DND-41 (cell line): ENCODE results near the gene SPEG.

ENCODE experiments used
- ATAC-seq: fragments of 200-7000 bp; cut with Tn5 transposase; 3 replicates; pipeline ENCODE4 v1.9.1; 2021; ENCODE audit warnings: low read depth; ENCODE audit not compliant: insufficient read depth
- DNase-seq: peaks from one replicate; pipeline ENCODE4 v3.0.0-alpha.2; 2020
- H2AFZ ChIP-seq: 2 replicates; pipeline ENCODE4 v1.6.0; 2012; ENCODE audit warnings: low read depth, low read length
- H3K27ac ChIP-seq: 2 replicates; pipeline ENCODE4 v1.5.1; 2012; ENCODE audit warnings: low read length, inconsistent platforms
- H3K27me3 ChIP-seq: fragments of 200-600 bp; sonication (generic); 2 replicates; pipeline ENCODE4 v1.6.0; 2012; ENCODE audit warnings: low read length, mild to moderate bottlenecking, inconsistent platforms; ENCODE audit not compliant: insufficient read depth, poor library complexity
- H3K36me3 ChIP-seq: 2 replicates; pipeline ENCODE4 v1.5.1; 2012; ENCODE audit warnings: low read length, inconsistent platforms; ENCODE audit not compliant: insufficient read depth
- H3K4me1 ChIP-seq: 2 replicates; pipeline ENCODE4 v1.5.1; 2012; ENCODE audit warnings: mild to moderate bottlenecking, low read length; ENCODE audit not compliant: insufficient read depth
- H3K4me2 ChIP-seq: 2 replicates; pipeline ENCODE4 v1.6.0; 2012; ENCODE audit warnings: mild to moderate bottlenecking, moderate library complexity, low read length, inconsistent platforms; ENCODE audit not compliant: insufficient read depth
- H3K4me3 ChIP-seq, 2 experiments: fragments of 200-600 bp in 1 of 2; shearing (Covaris generic) in 1 of 2; 2 replicates each; pipeline ENCODE4 v1.5.1; 2012 to 2016; ENCODE audit warnings: inconsistent platforms in 2 of 2, low read length in 2 of 2, mild to moderate bottlenecking in 2 of 2, low read depth in 1 of 2, moderate library complexity in 1 of 2
- H3K79me2 ChIP-seq: 2 replicates; pipeline ENCODE4 v1.6.0; 2012; ENCODE audit warnings: low read length, inconsistent platforms; ENCODE audit not compliant: insufficient read depth
- H3K9ac ChIP-seq: 2 replicates; pipeline ENCODE4 v1.6.0; 2012; ENCODE audit warnings: low read depth, mild to moderate bottlenecking, inconsistent platforms, low read length, moderate library complexity
- H3K9me3 ChIP-seq: 2 replicates; pipeline ENCODE4 v1.5.1; 2012; ENCODE audit warnings: low read length, moderate library complexity, mild to moderate bottlenecking, inconsistent platforms; ENCODE audit not compliant: insufficient read depth, severe bottlenecking
- H4K20me1 ChIP-seq: 2 replicates; pipeline ENCODE4 v1.6.0; 2012; ENCODE audit warnings: low read length; ENCODE audit not compliant: insufficient read depth
- EZH2 ChIP-seq: IDR thresholded peaks from 3 replicates; pipeline ENCODE4 v1.6.1; 2012; ENCODE audit warnings: borderline replicate concordance, low read depth, mild to moderate bottlenecking, moderate library complexity, low read length, inconsistent platforms; ENCODE audit not compliant: severe bottlenecking
- TF ChIP-seq, protein P1 (sequence below): IDR thresholded peaks from 2 replicates; pipeline ENCODE4 v1.5.1; 2012; ENCODE audit warnings: borderline replicate concordance, low read length, moderate library complexity, mild to moderate bottlenecking; ENCODE audit not compliant: poor library complexity, severe bottlenecking; ENCODE audit errors: extremely low read depth

Gene SPEG

DNA sequence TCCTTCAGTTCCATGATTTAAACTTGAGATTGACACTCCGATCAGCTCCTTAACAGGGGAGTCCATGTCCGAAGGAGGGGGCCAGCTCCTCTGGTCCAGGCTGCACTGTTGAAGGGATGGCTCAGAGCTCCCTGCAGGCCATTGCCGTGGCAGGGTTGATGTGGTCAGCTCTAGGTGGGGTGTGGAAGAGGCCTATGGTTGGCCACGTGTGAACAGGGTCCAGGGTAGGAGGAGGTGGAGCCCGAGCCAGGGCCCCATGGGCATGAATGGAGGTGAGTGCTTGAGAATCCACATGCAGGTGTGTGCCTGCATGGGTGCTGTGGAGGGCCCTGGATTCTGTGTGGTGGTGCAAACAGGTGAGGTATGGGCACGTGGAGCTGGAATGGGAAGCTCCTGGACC is 1.1 kb downstream of the SPEG start:
- Histone ChIP-seq H3K36me3 (no peaks in the 10 kb centered on the region), H3K4me2 (no peak overlapping the region), H3K27ac (no peak overlapping the region), H3K9ac (no peak overlapping the region), H3K4me1 (no peaks in the 10 kb centered on the region), H2AFZ (no peak overlapping the region), H3K27me3 (peaks cover 3% of the 10 kb centered on the region), H3K79me2 (no peaks in the 10 kb centered on the region), H4K20me1 (no peaks in the 10 kb centered on the region; the same call in 1 of the 2 replicates), H3K4me3 (no peak overlapping the region), H3K9me3 (no peaks in the 10 kb centered on the region)
- no peak for TF ChIP-seq EZH2
- TF ChIP-seq, protein P1, sequence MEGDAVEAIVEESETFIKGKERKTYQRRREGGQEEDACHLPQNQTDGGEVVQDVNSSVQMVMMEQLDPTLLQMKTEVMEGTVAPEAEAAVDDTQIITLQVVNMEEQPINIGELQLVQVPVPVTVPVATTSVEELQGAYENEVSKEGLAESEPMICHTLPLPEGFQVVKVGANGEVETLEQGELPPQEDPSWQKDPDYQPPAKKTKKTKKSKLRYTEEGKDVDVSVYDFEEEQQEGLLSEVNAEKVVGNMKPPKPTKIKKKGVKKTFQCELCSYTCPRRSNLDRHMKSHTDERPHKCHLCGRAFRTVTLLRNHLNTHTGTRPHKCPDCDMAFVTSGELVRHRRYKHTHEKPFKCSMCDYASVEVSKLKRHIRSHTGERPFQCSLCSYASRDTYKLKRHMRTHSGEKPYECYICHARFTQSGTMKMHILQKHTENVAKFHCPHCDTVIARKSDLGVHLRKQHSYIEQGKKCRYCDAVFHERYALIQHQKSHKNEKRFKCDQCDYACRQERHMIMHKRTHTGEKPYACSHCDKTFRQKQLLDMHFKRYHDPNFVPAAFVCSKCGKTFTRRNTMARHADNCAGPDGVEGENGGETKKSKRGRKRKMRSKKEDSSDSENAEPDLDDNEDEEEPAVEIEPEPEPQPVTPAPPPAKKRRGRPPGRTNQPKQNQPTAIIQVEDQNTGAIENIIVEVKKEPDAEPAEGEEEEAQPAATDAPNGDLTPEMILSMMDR, result no peak
- DNase-seq (no peak), ATAC-seq (no peak)

DNA sequence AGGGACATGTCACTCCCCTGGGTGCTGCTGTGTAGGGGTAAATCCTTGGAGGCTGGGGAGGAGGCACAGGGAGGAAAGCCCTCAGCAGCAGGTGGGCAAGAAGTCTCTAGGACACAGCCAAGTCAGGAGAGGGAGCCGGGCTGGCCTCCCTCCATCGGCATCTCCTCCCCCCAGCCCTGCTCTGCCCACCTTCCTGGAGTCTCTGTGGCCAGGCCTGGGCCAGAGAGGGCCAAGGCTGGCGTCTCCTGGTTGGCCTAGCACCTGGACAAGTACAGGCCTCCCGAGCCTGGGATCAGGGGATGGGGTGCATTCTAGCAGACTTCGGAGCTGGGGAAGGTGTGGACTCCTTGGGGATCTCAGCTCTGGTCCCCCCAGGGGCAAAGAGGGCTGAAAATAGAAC is 1.8 kb downstream of the SPEG start:
- no peaks in the 10 kb centered on the region for H3K9me3 ChIP-seq

DNA sequence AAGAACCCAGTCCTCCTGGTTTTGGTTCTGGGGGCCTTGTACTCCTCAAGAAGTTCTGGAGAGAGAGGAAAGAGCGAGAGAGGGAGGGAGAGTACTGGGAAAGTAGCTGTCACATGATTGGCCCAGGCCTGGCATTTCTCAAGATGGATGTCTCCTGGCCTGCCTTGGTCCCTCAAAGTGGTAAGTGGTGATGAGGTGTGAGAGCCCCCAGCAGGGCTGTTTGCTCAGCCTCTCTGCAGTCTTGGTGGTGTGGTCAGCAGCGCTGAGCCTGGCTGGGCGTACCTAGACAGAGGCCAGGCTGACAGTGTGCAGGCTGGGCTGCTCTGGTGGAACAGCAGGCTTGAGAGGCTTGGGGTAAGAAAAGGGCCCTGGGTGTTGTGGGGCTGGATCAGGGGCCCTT is 2.5 kb downstream of the SPEG start:
- Histone ChIP-seq H3K27ac (no peak overlapping the region), H3K79me2 (no peaks in the 10 kb centered on the region), H3K4me3 (no peak overlapping the region), H3K4me1 (peaks cover 8% of the 10 kb centered on the region), H3K4me2 (no peak overlapping the region), H2AFZ (no peak overlapping the region), H3K9me3 (no peaks in the 10 kb centered on the region), H3K36me3 (no peaks in the 10 kb centered on the region), H3K9ac (no peak overlapping the region), H4K20me1 (no peaks in the 10 kb centered on the region; the same call in 1 of the 2 replicates), H3K27me3 (peaks cover 9% of the 10 kb centered on the region)
- TF ChIP-seq, protein P1, result no peak
- TF ChIP-seq EZH2, result no peak
- ATAC-seq (no peak), DNase-seq (no peak)

More for the DNA sequence above, 1.8 kb downstream of the SPEG start:
- H3K27me3 ChIP-seq, result peaks cover 8% of the 10 kb centered on the region
- no peaks in the 10 kb centered on the region; the same call in 1 of the 2 replicates for H4K20me1 ChIP-seq
- no peak overlapping the region for H3K9ac ChIP-seq
- H3K79me2 ChIP-seq, result no peaks in the 10 kb centered on the region
- DNase-seq, result no peak
- no peak overlapping the region for H3K4me3 ChIP-seq
- H3K4me1 ChIP-seq, result peaks cover 5% of the 10 kb centered on the region
- no peaks in the 10 kb centered on the region for H3K36me3 ChIP-seq
- H3K27ac ChIP-seq, result no peak overlapping the region
- no peak overlapping the region for H2AFZ ChIP-seq
- no peak for TF ChIP-seq EZH2
- TF ChIP-seq, protein P1, result no peak
- H3K4me2 ChIP-seq, result no peak overlapping the region
- ATAC-seq, result no peak
